IPS-15b (cell line): ENCODE data around the gene DPM2.

ENCODE experiments used
- H3K27me3 ChIP-seq: one replicate; pipeline ENCODE4 v1.6.1; 2013; ENCODE audit warnings: low read length; ENCODE audit not compliant: control insufficient read depth, insufficient read depth
- H3K36me3 ChIP-seq: one replicate; pipeline ENCODE4 v1.6.1; 2013; ENCODE audit warnings: low read length; ENCODE audit not compliant: control insufficient read depth, insufficient read depth
- H3K4me1 ChIP-seq: one replicate; pipeline ENCODE4 v1.6.1; 2013; ENCODE audit warnings: mild to moderate bottlenecking, low read length; ENCODE audit not compliant: control insufficient read depth, insufficient read depth
- H3K4me3 ChIP-seq: one replicate; pipeline ENCODE4 v1.5.1; 2013; ENCODE audit warnings: low read depth, low read length
- H3K9ac ChIP-seq: one replicate; pipeline ENCODE4 v1.6.1; 2013; ENCODE audit warnings: low read depth, mild to moderate bottlenecking, low read length
- H3K9me3 ChIP-seq: one replicate; pipeline ENCODE4 v1.6.1; 2013; ENCODE audit warnings: mild to moderate bottlenecking, low read length; ENCODE audit not compliant: control insufficient read depth, insufficient read depth

The DPM2 gene

GRCh38 chr9:127937388-127938297 lies at the start of gene DPM2:
TSS of gene DPM2 (minus strand) at chr9:127937854. CDS start at chr9:127937820, 34 bp downstream.
- Histone ChIP-seq H3K4me1 (no peaks in the 10 kb centered on the region), H3K36me3 (peaks cover 22% of the 10 kb centered on the region), H3K4me3 (peak within 1 kb of the TSS; percentile 99)

DNA sequence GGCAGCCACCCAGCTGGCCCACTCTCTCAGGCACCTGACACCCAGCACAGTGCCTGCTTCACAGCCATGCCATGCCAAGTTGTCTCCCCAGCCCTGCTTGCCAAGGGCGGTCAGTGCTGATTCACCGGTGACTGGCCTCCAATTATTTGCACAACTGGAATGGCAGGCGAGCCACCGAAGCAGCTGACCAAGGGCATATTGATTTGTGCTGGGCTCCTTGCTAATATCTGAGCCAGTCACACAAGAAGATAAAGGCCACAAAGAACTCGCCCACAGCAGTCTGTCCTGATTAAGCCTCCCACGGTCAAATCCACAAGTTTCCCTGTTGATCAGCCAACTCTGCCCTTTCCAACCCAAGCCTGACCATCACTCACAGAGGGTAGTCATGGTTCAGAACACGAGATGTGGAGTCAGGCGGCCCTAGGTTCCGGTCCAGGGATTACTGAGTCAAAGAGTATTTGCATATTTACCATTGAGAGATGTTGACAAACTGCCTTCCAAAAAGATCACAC lies 49.5 kb upstream of the DPM2 start:
- Histone ChIP-seq H3K9ac (no peak overlapping the region), H3K9me3 (no peaks in the 10 kb centered on the region), H3K27me3 (no peaks in the 10 kb centered on the region), H3K4me3 (no peak overlapping the region), H3K4me1 (no peaks in the 10 kb centered on the region), H3K36me3 (no peaks in the 10 kb centered on the region)

More at GRCh38 chr9:127937388-127938297, at the start of gene DPM2:
- peak within 1 kb of the TSS; percentile 90 for H3K9ac ChIP-seq
- no peaks in the 10 kb centered on the region for H3K27me3 ChIP-seq
- no peaks in the 10 kb centered on the region for H3K9me3 ChIP-seq

DNA sequence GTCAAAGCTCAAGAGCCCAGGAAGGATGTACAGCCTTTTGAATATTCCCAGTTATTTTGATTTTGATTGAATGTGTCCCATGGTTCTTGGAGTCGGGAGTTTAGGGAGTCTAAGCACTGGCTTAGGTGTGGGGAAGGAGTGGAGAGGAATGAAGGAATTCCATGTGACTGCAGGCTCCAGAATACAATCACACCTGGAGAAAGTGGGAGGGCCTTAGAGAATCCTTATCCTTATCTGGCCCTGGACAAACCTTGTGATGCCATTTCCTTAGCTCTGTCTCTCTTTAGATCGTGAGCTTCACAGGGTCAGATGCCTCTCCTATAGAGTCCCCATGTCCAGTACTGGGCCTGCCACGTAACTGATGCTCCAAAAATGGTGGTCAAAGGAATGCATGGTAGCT lies 47.4 kb upstream of the DPM2 start:
- Histone ChIP-seq H3K4me3 (no peak overlapping the region), H3K4me1 (peaks cover 5% of the 10 kb centered on the region), H3K36me3 (no peaks in the 10 kb centered on the region), H3K27me3 (no peaks in the 10 kb centered on the region), H3K9ac (no peak overlapping the region), H3K9me3 (no peaks in the 10 kb centered on the region)

GRCh38 chr9:127983847-127984289 lies 46.2 kb upstream of the DPM2 start:
- Histone ChIP-seq H3K9ac (no peak overlapping the region), H3K4me3 (no peak overlapping the region)

GRCh38 chr9:127982912-127983311 lies 45.3 kb upstream of the DPM2 start:
- H3K36me3 ChIP-seq, result no peaks in the 10 kb centered on the region
- peaks cover 6% of the 10 kb centered on the region for H3K4me1 ChIP-seq
- no peaks in the 10 kb centered on the region for H3K9me3 ChIP-seq
- no peaks in the 10 kb centered on the region for H3K27me3 ChIP-seq
- H3K4me3 ChIP-seq, result no peak overlapping the region
- no peak overlapping the region for H3K9ac ChIP-seq

More at GRCh38 chr9:127983847-127984289, 46.2 kb upstream of the DPM2 start:
- no peaks in the 10 kb centered on the region for H3K36me3 ChIP-seq
- H3K9me3 ChIP-seq, result no peaks in the 10 kb centered on the region
- no peaks in the 10 kb centered on the region for H3K27me3 ChIP-seq
- H3K4me1 ChIP-seq, result peaks cover 5% of the 10 kb centered on the region

GRCh38 chr9:127981559-127982121 lies 44.0 kb upstream of the DPM2 start:
- Histone ChIP-seq H3K4me1 (peaks cover 16% of the 10 kb centered on the region), H3K9ac (peak overlapping the region; percentile 38), H3K4me3 (peak overlapping the region; percentile 53), H3K9me3 (no peaks in the 10 kb centered on the region), H3K36me3 (no peaks in the 10 kb centered on the region), H3K27me3 (no peaks in the 10 kb centered on the region)

DNA sequence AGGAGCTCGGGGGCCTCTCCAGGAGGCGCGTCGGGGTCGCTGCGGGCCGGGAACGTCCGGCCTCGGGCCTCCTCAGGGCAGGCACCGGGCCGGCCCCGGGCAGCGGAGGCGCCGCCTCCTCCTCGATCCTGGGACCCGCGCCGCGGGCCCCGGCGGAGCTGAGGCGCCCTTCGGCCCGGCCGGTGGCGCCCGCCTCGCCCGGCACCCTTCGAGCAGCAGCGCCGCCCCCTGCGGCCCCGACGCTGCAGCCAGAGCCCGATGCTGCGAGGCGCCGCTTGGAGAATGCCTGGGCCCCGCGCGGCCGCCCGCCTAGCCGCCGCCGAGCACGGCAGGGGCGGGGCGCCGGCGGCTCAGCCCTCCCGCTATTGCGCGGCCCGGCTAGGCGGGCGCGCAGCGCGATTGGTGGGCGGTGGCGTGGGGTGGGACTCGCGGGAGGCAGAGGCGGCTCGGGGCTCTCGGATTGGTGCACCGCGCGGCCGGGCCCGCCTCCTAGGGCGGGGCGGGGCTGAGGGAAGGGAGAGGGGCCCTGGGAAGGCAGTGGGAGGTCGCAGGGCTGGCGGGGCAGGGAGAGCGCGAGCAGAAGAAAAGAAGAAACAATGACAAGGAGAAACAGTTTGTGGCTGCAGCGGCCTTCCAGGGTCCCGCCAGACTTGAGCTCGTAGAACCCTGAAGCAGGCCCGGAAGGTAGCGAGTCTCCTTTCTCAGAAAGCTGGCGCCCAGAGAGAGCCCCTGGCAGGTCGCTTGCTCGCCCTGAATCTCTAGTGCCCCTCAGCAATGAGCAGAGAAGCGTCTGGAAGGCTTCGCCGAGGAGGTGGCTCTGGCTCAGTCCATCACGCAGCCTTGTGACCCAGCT lies 43.3 kb upstream of the DPM2 start, which contains the start of gene EEIG1:
TSS of gene EEIG1 (minus strand) at position 284 of the 853 bp plus-strand sequence. CDS start 852 bp downstream, outside the sequence.
- H3K27me3 ChIP-seq, result no peaks in the 10 kb centered on the region
- H3K4me1 ChIP-seq, result peaks cover 16% of the 10 kb centered on the region
- H3K9ac ChIP-seq, result peak within 1 kb of the TSS; percentile 90
- no peaks in the 10 kb centered on the region for H3K36me3 ChIP-seq
- H3K4me3 ChIP-seq, result peak within 1 kb of the TSS; percentile 93
- H3K9me3 ChIP-seq, result no peaks in the 10 kb centered on the region

GRCh38 chr9:127980060-127980705 lies 42.5 kb upstream of the DPM2 start:
- H3K9me3 ChIP-seq, result no peaks in the 10 kb centered on the region
- peak overlapping the region; percentile 90 for H3K9ac ChIP-seq
- H3K27me3 ChIP-seq, result no peaks in the 10 kb centered on the region
- peaks cover 16% of the 10 kb centered on the region for H3K4me1 ChIP-seq
- H3K36me3 ChIP-seq, result no peaks in the 10 kb centered on the region
- H3K4me3 ChIP-seq, result peak overlapping the region; percentile 93

DNA sequence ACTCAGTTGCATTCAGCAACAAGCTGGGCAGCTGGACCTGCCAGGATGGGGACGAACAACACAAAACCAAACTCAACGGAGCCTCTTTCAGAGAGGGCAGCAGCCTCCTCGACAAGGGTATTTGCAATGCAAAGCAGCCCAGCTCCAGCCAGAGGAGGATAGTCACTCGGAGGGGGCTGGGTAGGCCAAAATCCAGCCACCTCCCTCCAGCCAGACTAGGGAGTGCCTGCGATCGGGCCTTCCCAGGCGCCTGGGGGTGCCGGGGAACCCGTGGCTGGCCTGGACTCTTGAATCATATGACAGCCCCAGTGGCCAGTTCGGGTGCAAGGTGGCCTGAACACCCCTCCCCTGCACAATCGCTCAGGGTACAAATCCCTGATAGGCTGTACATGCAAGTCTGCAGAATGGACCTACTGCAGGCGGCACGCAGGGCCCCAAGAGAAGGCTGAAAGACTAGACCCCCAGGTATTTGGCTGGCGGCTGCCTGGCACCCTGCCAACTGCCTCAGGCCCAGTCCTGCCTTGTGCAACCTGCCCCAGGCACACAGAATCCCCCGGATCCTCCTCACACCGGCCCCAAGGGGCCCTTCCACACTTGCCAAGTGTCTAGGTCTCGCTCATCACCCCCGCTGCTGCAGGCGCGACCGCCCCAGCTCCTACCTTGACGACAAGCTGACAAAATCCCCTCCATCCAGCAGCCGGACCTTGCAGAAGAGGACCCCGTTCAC lies 41.8 kb upstream of the DPM2 start:
- H3K9ac ChIP-seq, result peak overlapping the region; percentile 90
- H3K4me3 ChIP-seq, result peak overlapping the region; percentile 93
- no peaks in the 10 kb centered on the region for H3K9me3 ChIP-seq
- H3K36me3 ChIP-seq, result no peaks in the 10 kb centered on the region
- no peaks in the 10 kb centered on the region for H3K27me3 ChIP-seq
- peaks cover 18% of the 10 kb centered on the region for H3K4me1 ChIP-seq

- Histone ChIP-seq H3K9me3 (no peaks in the 10 kb centered on the region), H3K4me1 (peaks cover 18% of the 10 kb centered on the region), H3K27me3 (no peaks in the 10 kb centered on the region), H3K9ac (peak overlapping the region; percentile 90), H3K4me3 (peak overlapping the region; percentile 93), H3K36me3 (no peaks in the 10 kb centered on the region)
Observed at GRCh38 chr9:127979015-127979332, 41.3 kb upstream of the DPM2 start.
